Breast epithelium (tissue), 3 donors: Measurements from ENCODE around the gene SLC12A2.

Source experiments
- CTCF ChIP-seq, 3 donors: fragments of 450-650 bp; IDR thresholded peaks; one replicate each; pipeline ENCODE4 v1.5.1; 2016 to 2017; ENCODE audit warnings: antibody characterized with exemption in 3 of 3, mild to moderate bottlenecking in 3 of 3, moderate library complexity in 3 of 3
- POLR2A ChIP-seq: fragments of 450-650 bp; IDR thresholded peaks from one replicate; pipeline ENCODE4 v1.6.1; 2016; ENCODE audit warnings: antibody characterized with exemption, mild to moderate bottlenecking, moderate library complexity

DNA sequence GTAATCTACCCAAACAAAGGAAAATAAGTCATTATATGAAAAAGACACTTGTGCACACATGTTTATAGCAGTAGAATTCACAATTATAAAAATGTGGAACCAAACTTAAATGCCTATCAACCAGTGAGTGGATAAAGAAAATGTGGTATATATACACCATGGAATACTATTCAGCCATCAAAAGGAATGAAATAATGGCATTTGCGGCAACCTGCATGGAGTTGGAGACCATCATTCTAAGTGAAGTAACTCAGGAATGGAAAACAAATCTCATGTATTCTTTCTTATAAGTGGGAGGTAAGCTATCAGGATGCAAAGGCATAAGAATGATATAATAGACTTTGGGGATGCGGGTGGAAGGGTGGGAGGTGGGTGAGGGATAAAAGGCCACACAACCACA lies 34.6 kb downstream of the SLC12A2 start:
- TF ChIP-seq CTCF (IDR thresholded peaks at IDR 0.05) (no peak), POLR2A (no peak)
